Heart left ventricle (tissue), 16 donors: ENCODE results near the gene GPHA2. TPM values are rescaled to one million over a fixed set of nuclear protein-coding genes. Genes with fewer than 3 reads are reported as not detected.
A peak's percentile ranks its signal among the peaks of the same experiment; 100 is the strongest.

ENCODE experiments used
- ATAC-seq, 4 donors: fragments of 200-7000 bp; cut with Tn5 transposase; one replicate each; pipeline ENCODE4 v1.9.1; 2020 to 2022; ENCODE audit warnings: moderate library complexity in 4 of 4, mild to moderate bottlenecking in 3 of 4, moderate number of reproducible peaks in 1 of 4
- DNase-seq, 5 donors: peaks; one replicate each; pipeline ENCODE4 v3.0.0-alpha.2; 2020
- H3K27ac ChIP-seq, 12 donors: fragments of 200-600 bp; sonication (generic) in 4 of 12; one replicate each; pipeline versions ENCODE4 v1.5.0 to v1.8.0; 2016 to 2022; ENCODE audit warnings: mild to moderate bottlenecking in 2 of 12
- H3K27me3 ChIP-seq, 9 donors: fragments of 200-600 bp; sonication (generic) in 2 of 9; one replicate each; pipeline versions ENCODE4 v1.5.1 to v1.8.0; 2016 to 2022; ENCODE audit warnings: mild to moderate bottlenecking in 3 of 9
- H3K36me3 ChIP-seq, 9 donors: fragments of 200-600 bp; sonication (generic) in 2 of 9; one replicate each; pipeline versions ENCODE4 v1.5.0 to v1.8.0; 2018 to 2022; ENCODE audit warnings: mild to moderate bottlenecking in 2 of 9
- H3K4me1 ChIP-seq, 12 donors: fragments of 200-600 bp; sonication (generic) in 4 of 12; one replicate each; pipeline versions ENCODE4 v1.5.0 to v1.8.0; 2016 to 2022; ENCODE audit warnings: mild to moderate bottlenecking in 3 of 12
- H3K4me3 ChIP-seq, 12 donors: fragments of 200-600 bp; sonication (generic) in 4 of 12; one replicate each; pipeline versions ENCODE4 v1.5.0 to v1.8.0; 2017 to 2022; ENCODE audit warnings: mild to moderate bottlenecking in 9 of 12, moderate library complexity in 4 of 12
- H3K9me3 ChIP-seq, 12 donors: fragments of 200-600 bp; sonication (generic) in 4 of 12; one replicate each; pipeline versions ENCODE4 v1.5.0 to v1.8.0; 2016 to 2022; ENCODE audit warnings: mild to moderate bottlenecking in 1 of 12
- POLR2A ChIP-seq, 2 donors: fragments of 450-650 bp; IDR thresholded peaks; one replicate each; pipeline ENCODE4 v1.6.1; 2017; ENCODE audit warnings: antibody characterized with exemption in 2 of 2, mild to moderate bottlenecking in 2 of 2, moderate library complexity in 2 of 2
- WGBS, 4 donors: extraction: QIAGEN DNeasy Blood & Tissue Kit in 2 of 4; methylation state at CpG; one replicate each; pipeline versions ENCODE4 v1.1.5 to v1.1.7; 2013 to 2018; 5-methylcytosine and 5-hydroxymethylcytosine counted together
- intact Hi-C, 10 donors: fragments of 100-400 bp; cut with DNase I; formaldehyde crosslinking; loops; one replicate each; pipeline versions ENCODE4 v1.11.1 to v1.14.2; 2022
- polyA plus RNA-seq, 2 donors: library from polyadenylated mRNA; stranded (reverse); fragments of 200-250 nt; gene quantifications; one replicate each; pipeline ENCODE4 v1.2.3, GENCODE V29; 2013
- total RNA-seq, 9 donors: library from RNA; depleted of rRNA in 2 of 9; stranded (reverse); fragments of >200 nt in 2 of 9; fragmentation: NEBNext Ultra II Directional in 3 of 9; extraction: Animal tissue kit (Norgen Biotek cat#: 25700) in 3 of 9; gene quantifications; one replicate each; pipeline versions ENCODE4 v1.1.0 to v1.2.4, GENCODE V29; 2016 to 2023
- TF ChIP-seq, protein P1 (sequence below), 12 donors: fragments of 200-600 bp; sonication (generic) in 4 of 12; IDR thresholded peaks; one replicate each; pipeline versions ENCODE4 v1.5.0 to v1.8.0; 2018 to 2022; ENCODE audit warnings: antibody characterized with exemption in 12 of 12, mild to moderate bottlenecking in 5 of 12
- donor health status: ischemic (EF 13 %, LVEDD 7.1; RV severe dilation, severe dysfunction).
- donor health status: healthy with polysubstance abuse.
- donor health status: DM: no; HTN: yes; CAD: no.
- donor health status: DM: no; HTN: no; CAD: no.
- donor health status: ischemic (EF 25% LVEDD 6.9; RV normal size, moderate dysfunction).
- donor health status: ischemic (EF 25% LVEDD 5.7; RV mildly dilated, moderate dysfunction).
- donor health status: healthy.
- donor health status: DM: yes; HTN: yes; CAD: no.
- donor health status: ischemic (EF 35%, LVEDD 5.7; RV mildly dilated, moderate dysfunction).
- donor health status: nonischemic (EF 11% LVEDD 7.7; RV severe dilation, severe dysfunction).
- donor health status: DM: yes; HTN: yes; CAD: no.
- donor health status: PGD.
- donor health status: ischemic (EF 29% LVEDD 5.4; RV normal size, mild dysfunction).
- donor health status: nonischemic (EF 23%, LVEDD 6.1; RV moderate dilation, normal function).

Gene GPHA2
- total and polyA plus RNA-seq, 11 donors, result 0.48 TPM; not detected in 10

DNA sequence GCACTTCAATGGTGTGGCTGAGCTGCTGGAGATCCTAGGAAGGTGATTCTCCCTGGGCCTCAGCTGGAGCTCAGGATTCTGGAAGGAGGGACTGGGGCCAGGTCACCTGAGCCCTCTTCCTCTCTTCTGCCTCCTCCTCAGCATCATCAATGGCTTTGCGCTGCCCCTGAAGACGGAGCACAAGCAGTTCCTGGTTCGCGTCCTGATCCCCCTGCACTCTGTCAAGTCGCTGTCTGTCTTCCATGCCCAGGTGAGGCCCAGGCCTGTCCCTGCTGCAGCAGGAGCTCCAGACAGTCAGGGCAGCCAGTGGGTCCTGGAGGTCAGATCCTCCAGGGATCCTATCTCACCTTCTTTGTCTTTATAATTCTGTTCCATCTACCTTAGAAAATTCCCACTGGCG, 5.4 kb downstream of the GPHA2 start:
- Histone ChIP-seq H3K27ac (no peak overlapping the region), H3K4me1 (peaks cover 0 to 13% (median 9%) of the 10 kb centered on the region in 12 donors), H3K36me3 (peaks cover 0 to 84% (median 70%) of the 10 kb centered on the region in 9 donors), H3K9me3 (no peaks in the 10 kb centered on the region), H3K4me3 (no peak overlapping the region), H3K27me3 (no peaks in the 10 kb centered on the region)
- TF ChIP-seq, protein P1, sequence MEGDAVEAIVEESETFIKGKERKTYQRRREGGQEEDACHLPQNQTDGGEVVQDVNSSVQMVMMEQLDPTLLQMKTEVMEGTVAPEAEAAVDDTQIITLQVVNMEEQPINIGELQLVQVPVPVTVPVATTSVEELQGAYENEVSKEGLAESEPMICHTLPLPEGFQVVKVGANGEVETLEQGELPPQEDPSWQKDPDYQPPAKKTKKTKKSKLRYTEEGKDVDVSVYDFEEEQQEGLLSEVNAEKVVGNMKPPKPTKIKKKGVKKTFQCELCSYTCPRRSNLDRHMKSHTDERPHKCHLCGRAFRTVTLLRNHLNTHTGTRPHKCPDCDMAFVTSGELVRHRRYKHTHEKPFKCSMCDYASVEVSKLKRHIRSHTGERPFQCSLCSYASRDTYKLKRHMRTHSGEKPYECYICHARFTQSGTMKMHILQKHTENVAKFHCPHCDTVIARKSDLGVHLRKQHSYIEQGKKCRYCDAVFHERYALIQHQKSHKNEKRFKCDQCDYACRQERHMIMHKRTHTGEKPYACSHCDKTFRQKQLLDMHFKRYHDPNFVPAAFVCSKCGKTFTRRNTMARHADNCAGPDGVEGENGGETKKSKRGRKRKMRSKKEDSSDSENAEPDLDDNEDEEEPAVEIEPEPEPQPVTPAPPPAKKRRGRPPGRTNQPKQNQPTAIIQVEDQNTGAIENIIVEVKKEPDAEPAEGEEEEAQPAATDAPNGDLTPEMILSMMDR (IDR thresholded peaks at IDR 0.05), result no peak
- intact Hi-C loops, result no loop called here
- DNase-seq, result no peak
- 94 to 97% (median 96%) methylated on average over 6 of the region's 6 CpGs for WGBS, 4 donors
- no peak for ATAC-seq

DNA sequence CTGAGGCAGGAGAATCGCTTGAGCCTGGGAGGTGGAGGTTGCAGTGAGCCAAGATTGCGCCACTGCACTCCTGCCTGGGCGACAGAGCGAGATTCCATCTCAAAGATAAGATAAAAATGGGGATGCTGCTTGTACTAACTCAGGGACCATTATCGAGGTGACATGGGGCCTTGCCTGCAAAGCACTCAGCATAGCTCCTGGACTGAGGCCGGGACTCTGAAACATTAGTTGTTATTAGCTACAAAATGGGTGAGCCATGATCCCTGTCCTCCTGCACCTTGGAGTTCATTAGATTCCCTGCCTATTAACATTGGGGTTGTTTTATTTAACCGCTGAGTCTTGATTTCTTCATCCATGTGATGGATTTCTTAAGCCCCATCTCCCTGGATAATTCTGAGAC, 6.1 kb downstream of the GPHA2 start:
- ATAC-seq, result no peak
- Histone ChIP-seq H3K4me3 (no peak overlapping the region), H3K4me1 (peaks cover 0 to 19% (median 14%) of the 10 kb centered on the region in 12 donors), H3K27ac (no peak overlapping the region), H3K9me3 (no peaks in the 10 kb centered on the region), H3K36me3 (peaks cover 0 to 84% (median 70%) of the 10 kb centered on the region in 9 donors), H3K27me3 (no peaks in the 10 kb centered on the region)
- TF ChIP-seq, protein P1 (IDR thresholded peaks at IDR 0.05), result no peak
- TF ChIP-seq POLR2A (IDR thresholded peaks at IDR 0.05), result no peak
- WGBS, 4 donors, result 93 to 99% (median 95%) methylated on average over 7 of the region's 7 CpGs
- intact Hi-C loops, result loop anchor here in 7 of 10 donors (5.0 to 10.0 kb wide), 7 partner anchors 48 to 195 kb away; partner anchors contain the start of genes ARL2 (in 4 of the 7), BATF2 (in 2 of the 7), FAU (in 1 of the 7) and MRPL49 (in 1 of the 7)
- DNase-seq, result no peak

DNA sequence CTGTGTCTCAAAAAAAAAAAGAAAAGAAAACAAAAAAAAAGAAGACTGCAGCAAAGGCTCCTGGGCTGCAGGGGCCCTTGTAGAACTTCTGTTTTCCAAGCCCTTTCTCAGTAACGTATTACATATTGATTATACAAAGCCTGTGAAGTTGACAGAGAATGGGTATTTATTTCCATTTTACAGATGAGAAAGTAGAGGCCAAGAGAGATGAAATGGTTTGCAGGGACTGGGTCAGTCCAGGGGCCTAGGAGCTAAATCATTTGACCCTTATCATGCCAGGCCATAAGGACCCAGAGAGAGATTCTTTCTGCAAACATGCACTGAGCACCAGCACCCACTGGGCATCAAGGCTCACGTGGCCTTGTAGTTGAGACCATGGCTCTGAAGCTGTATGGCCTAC, 6.7 kb downstream of the GPHA2 start:
- peaks cover 0 to 78% (median 65%) of the 10 kb centered on the region in 9 donors for H3K36me3 ChIP-seq
- intact Hi-C loops, result loop anchor here in 7 of 10 donors (5.0 to 10.0 kb wide), 7 partner anchors 48 to 196 kb away; partner anchors contain the start of genes ARL2 (in 4 of the 7), BATF2 (in 2 of the 7), FAU (in 1 of the 7) and MRPL49 (in 1 of the 7)
- DNase-seq, result no peak
- H3K4me1 ChIP-seq, result peaks cover 0 to 24% (median 15%) of the 10 kb centered on the region in 12 donors
- H3K4me3 ChIP-seq, result no peak overlapping the region
- H3K9me3 ChIP-seq, result no peaks in the 10 kb centered on the region
- no peak for ATAC-seq
- H3K27me3 ChIP-seq, result no peaks in the 10 kb centered on the region
- no peak overlapping the region for H3K27ac ChIP-seq
- no peak for TF ChIP-seq POLR2A (IDR thresholded peaks at IDR 0.05)
- TF ChIP-seq, protein P1 (IDR thresholded peaks at IDR 0.05), result no peak
- WGBS, 4 donors, result 94 to 100% (median 97%) methylated on average over 2 of the region's 2 CpGs

DNA sequence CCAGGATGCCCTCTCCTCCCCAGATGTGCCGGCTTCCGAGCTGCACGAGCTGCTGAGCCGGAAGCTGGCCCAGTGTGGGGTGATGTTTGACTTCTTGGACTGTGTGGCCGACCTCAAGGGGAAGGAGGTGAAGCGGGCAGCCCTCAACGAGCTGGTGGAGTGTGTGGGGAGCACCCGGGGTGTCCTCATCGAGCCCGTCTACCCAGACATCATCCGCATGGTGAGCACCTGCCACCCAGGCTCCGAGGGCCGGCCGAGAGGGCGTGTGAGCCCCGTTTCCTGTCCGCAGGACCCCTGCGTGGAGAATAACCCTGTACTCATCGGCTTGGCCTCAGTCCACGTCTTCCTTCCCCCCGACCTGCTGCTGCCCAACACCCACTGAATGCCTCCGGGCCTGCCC, 9.0 kb downstream of the GPHA2 start:
- ATAC-seq, result no peak
- peaks cover 0 to 55% (median 44%) of the 10 kb centered on the region in 9 donors for H3K36me3 ChIP-seq
- TF ChIP-seq, protein P1 (IDR thresholded peaks at IDR 0.05), result no peak
- no peak for TF ChIP-seq POLR2A (IDR thresholded peaks at IDR 0.05)
- intact Hi-C loops, result loop anchor here in 7 of 10 donors (5.0 to 10.0 kb wide), 7 partner anchors 51 to 198 kb away; partner anchors contain the start of genes ARL2 (in 4 of the 7), BATF2 (in 2 of the 7), FAU (in 1 of the 7) and MRPL49 (in 1 of the 7)
- WGBS, 4 donors, result 71 to 88% (median 78%) methylated on average over 16 to 22 of the region's 22 CpGs
- no peaks in the 10 kb centered on the region for H3K27me3 ChIP-seq
- H3K4me3 ChIP-seq, result no peak overlapping the region
- H3K9me3 ChIP-seq, result no peaks in the 10 kb centered on the region
- peaks cover 0 to 33% (median 21%) of the 10 kb centered on the region in 12 donors for H3K4me1 ChIP-seq
- H3K27ac ChIP-seq, result no peak overlapping the region
- peak in 1 of 5 donors; percentile 22 for DNase-seq
